ENCODE data around the gene TTLL4.
A peak's percentile ranks its signal among the peaks of the same experiment; 100 is the strongest.

Gene TTLL4

GRCh38 chr2:218710687-218711549 lies at the start of gene TTLL4:
Gene TTLL4 (plus strand): TSS chr2:218710835. CDS start chr2:218737677, 26,842 bp downstream.
- peak; percentile 95 for FAIRE-seq
- peak; percentile 85 for DNase-seq (ENCODE audit: insufficient read length, low spot score)

- FAIRE-seq, result no peak
Measured at GRCh38 chr2:218662377-218662776, 48.3 kb upstream of the TTLL4 start.

GRCh38 chr2:218662827-218663226 lies 47.8 kb upstream of the TTLL4 start:
- DNase-seq (ENCODE audit: insufficient read length, low spot score) (no peak), FAIRE-seq (no peak)

More at GRCh38 chr2:218662377-218662776, 48.3 kb upstream of the TTLL4 start:
- DNase-seq (ENCODE audit: insufficient read length, low spot score), result no peak

- DNase-seq (ENCODE audit: insufficient read length, low spot score) (no peak), FAIRE-seq (no peak)
Measured at GRCh38 chr2:218663901-218664300, 46.7 kb upstream of the TTLL4 start.

GRCh38 chr2:218664653-218665052 lies 46.0 kb upstream of the TTLL4 start:
- DNase-seq (ENCODE audit: insufficient read length, low spot score), result no peak
- no peak for FAIRE-seq

GRCh38 chr2:218671097-218671653 lies 39.5 kb upstream of the TTLL4 start:
- FAIRE-seq, result no peak
- DNase-seq (ENCODE audit: insufficient read length, low spot score), result no peak

GRCh38 chr2:218671654-218672566 lies 38.7 kb upstream of the TTLL4 start, which contains the start of the genes RNF25 and STK36:
Gene RNF25 (minus strand): TSS chr2:218672002. CDS start chr2:218671970, 32 bp downstream.
Gene STK36 (plus strand): TSS chr2:218672086. CDS start chr2:218672830, 744 bp downstream.
- DNase-seq (ENCODE audit: insufficient read length, low spot score) (peak; percentile 83), FAIRE-seq (peak; percentile 98)

GRCh38 chr2:218679119-218679518 lies 31.5 kb upstream of the TTLL4 start:
- FAIRE-seq, result no peak
- no peak for DNase-seq (ENCODE audit: insufficient read length, low spot score)

- no peak for DNase-seq (ENCODE audit: insufficient read length, low spot score)
- FAIRE-seq, result no peak
Measured at GRCh38 chr2:218680061-218680460, 30.6 kb upstream of the TTLL4 start.

- peak; percentile 39 for DNase-seq (ENCODE audit: insufficient read length, low spot score)
Measured at GRCh38 chr2:218687400-218688060, 23.1 kb upstream of the TTLL4 start.

GRCh38 chr2:218691234-218691633 lies 19.4 kb upstream of the TTLL4 start:
- FAIRE-seq (no peak), DNase-seq (ENCODE audit: insufficient read length, low spot score) (no peak)

More at GRCh38 chr2:218687400-218688060, 23.1 kb upstream of the TTLL4 start:
- FAIRE-seq, result peak; percentile 80

GRCh38 chr2:218694405-218695145 lies 16.1 kb upstream of the TTLL4 start:
- DNase-seq (ENCODE audit: insufficient read length, low spot score) (no peak), FAIRE-seq (no peak)

- DNase-seq (ENCODE audit: insufficient read length, low spot score) (no peak), FAIRE-seq (no peak)
Measured at GRCh38 chr2:218698885-218699284, 11.8 kb upstream of the TTLL4 start.

- DNase-seq (ENCODE audit: insufficient read length, low spot score), result no peak
- FAIRE-seq, result no peak
Measured at GRCh38 chr2:218701806-218702205, 8.8 kb upstream of the TTLL4 start.

GRCh38 chr2:218703341-218703740 lies 7.3 kb upstream of the TTLL4 start:
- FAIRE-seq (no peak), DNase-seq (ENCODE audit: insufficient read length, low spot score) (no peak)

GRCh38 chr2:218708086-218708485 lies 2.5 kb upstream of the TTLL4 start:
- peak; percentile 32 for DNase-seq (ENCODE audit: insufficient read length, low spot score)
- FAIRE-seq, result peak; percentile 97

- no peak for DNase-seq (ENCODE audit: insufficient read length, low spot score)
- FAIRE-seq, result no peak
Measured at GRCh38 chr2:218709908-218710307, 727 bp upstream of the TTLL4 start.

GRCh38 chr2:218710334-218710686 lies 325 bp upstream of the TTLL4 start:
- FAIRE-seq (no peak), DNase-seq (ENCODE audit: insufficient read length, low spot score) (no peak)

GRCh38 chr2:218711550-218711929 lies 905 bp downstream of the TTLL4 start:
- DNase-seq (ENCODE audit: insufficient read length, low spot score) (no peak), FAIRE-seq (no peak)

- DNase-seq (ENCODE audit: insufficient read length, low spot score), result no peak
- FAIRE-seq, result no peak
Measured at GRCh38 chr2:218713922-218714321, 3.3 kb downstream of the TTLL4 start.

All from GM19239 (cell line).